SJCRH30 (cell line): ENCODE results near the gene PDE3A. TPM values are rescaled to one million over a fixed set of nuclear protein-coding genes. Genes with fewer than 3 reads are reported as not detected.
A peak's percentile ranks its signal among the peaks of the same experiment; 100 is the strongest.

ENCODE experiments used
- DNase-seq, 2 experiments: peaks; one replicate each; pipeline ENCODE4 v3.0.0-alpha.2; 2015 to 2020
- H3K27ac ChIP-seq: fragments of 250-450 bp; sonication (Bioruptor Pico); 2 replicates; pipeline ENCODE4 v1.5.1; 2020; ENCODE audit warnings: mild to moderate bottlenecking, moderate library complexity
- H3K27me3 ChIP-seq: fragments of 250-450 bp; sonication (Bioruptor Pico); 2 replicates; pipeline ENCODE4 v1.5.1; 2020; ENCODE audit warnings: mild to moderate bottlenecking, moderate library complexity
- H3K36me3 ChIP-seq: fragments of 250-450 bp; sonication (Bioruptor Pico); 2 replicates; pipeline ENCODE4 v1.5.1; 2020; ENCODE audit warnings: mild to moderate bottlenecking, moderate library complexity
- H3K4me1 ChIP-seq: fragments of 250-450 bp; sonication (Bioruptor Pico); 2 replicates; pipeline ENCODE4 v1.5.1; 2020; ENCODE audit warnings: mild to moderate bottlenecking, moderate library complexity
- H3K4me3 ChIP-seq: fragments of 250-450 bp; sonication (Bioruptor Pico); 2 replicates; pipeline ENCODE4 v1.5.1; 2020; ENCODE audit warnings: mild to moderate bottlenecking, moderate library complexity
- H3K9me3 ChIP-seq: fragments of 250-450 bp; sonication (Bioruptor Pico); replicated peaks from 2 replicates; pipeline ENCODE4 v1.5.1; 2020; ENCODE audit warnings: mild to moderate bottlenecking, moderate library complexity
- total RNA-seq: library from RNA; depleted of rRNA; stranded (reverse); fragments of >200 nt; shearing (Covaris generic); gene quantifications from 2 replicates; pipeline ENCODE4 v1.2.3, GENCODE V29; 2014

PDE3A gene
- total RNA-seq, 1 experiment from 2014 or later: 4.0 TPM

GRCh38 chr12:20656600-20656999 lies 288.3 kb downstream of the PDE3A start:
- no peak overlapping the region for H3K4me3 ChIP-seq
- 0 out of 2 replicates have a peak, but pooled peaks cover 3% of the 10 kb centered on the region for H3K4me1 ChIP-seq
- H3K27ac ChIP-seq: no peak overlapping the region
- peak in 1 of 2 experiments; percentile 10 for DNase-seq
- no peaks in the 10 kb centered on the region for H3K9me3 ChIP-seq
- no peaks in the 10 kb centered on the region for H3K27me3 ChIP-seq
- H3K36me3 ChIP-seq: no peaks in the 10 kb centered on the region

DNA sequence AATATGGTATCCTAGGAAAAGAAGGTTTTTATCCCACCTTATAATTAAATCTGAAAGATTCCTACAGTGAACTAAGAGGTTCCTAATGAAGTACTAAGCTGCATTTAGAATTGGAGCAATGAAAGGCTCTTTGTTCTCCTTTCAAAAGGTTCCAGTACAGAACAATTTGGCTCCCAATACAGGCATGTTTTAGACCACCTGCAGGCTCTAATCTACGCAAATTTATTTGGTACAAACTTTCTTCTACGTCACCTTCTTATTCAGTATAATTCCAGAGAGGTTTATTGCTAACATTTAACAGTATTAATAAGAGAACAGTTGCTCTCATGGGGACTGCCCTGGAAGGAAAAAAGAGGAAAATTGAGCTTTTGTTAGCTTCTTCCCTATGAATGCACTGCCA lies 289.2 kb downstream of the PDE3A start:
- no peaks in the 10 kb centered on the region for H3K27me3 ChIP-seq
- no peak overlapping the region for H3K27ac ChIP-seq
- no peaks in the 10 kb centered on the region for H3K36me3 ChIP-seq
- no peak overlapping the region for H3K4me3 ChIP-seq
- DNase-seq: peak in 1 of 2 experiments; percentile 12
- 0 out of 2 replicates have a peak, but pooled peaks cover 3% of the 10 kb centered on the region for H3K9me3 ChIP-seq
- 0 out of 2 replicates have a peak, but pooled peaks cover 3% of the 10 kb centered on the region for H3K4me1 ChIP-seq

GRCh38 chr12:20681334-20681733 lies 313.0 kb downstream of the PDE3A start:
- H3K4me3 ChIP-seq: no peak overlapping the region
- H3K4me1 ChIP-seq: no peaks in the 10 kb centered on the region
- H3K9me3 ChIP-seq: no peaks in the 10 kb centered on the region
- DNase-seq: no peak
- no peak overlapping the region for H3K27ac ChIP-seq
- no peaks in the 10 kb centered on the region for H3K36me3 ChIP-seq
- H3K27me3 ChIP-seq: no peaks in the 10 kb centered on the region

DNA sequence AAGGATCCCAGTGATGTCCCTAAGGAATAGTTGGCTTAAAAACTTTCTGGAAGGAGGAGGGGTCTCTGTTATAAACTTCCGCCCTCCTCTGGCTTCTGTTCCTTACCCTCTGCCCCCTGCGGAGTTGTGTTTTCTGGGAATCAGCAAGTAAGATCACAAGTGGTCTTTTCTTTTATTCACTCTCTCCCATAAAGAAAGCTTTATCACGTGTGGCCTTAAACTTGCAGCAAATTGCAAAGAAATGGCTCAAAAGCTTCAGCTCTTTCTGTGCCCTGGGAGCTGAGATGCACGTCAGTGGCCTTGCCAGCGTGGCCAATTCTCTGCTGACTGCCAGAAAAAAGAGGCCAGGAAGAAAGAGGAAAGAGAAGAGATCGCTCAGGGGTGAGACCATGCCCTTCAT lies 326.9 kb downstream of the PDE3A start, which contains the start of gene SLCO1C1:
Gene SLCO1C1 (plus strand): TSS at position 101 of the 400 bp plus-strand sequence. CDS start 4,245 bp downstream, outside the sequence.
- no peaks in the 10 kb centered on the region for H3K36me3 ChIP-seq
- H3K4me3 ChIP-seq: peak within 1 kb of the TSS; percentile 12; the same call in 1 of the 2 replicates
- no peaks in the 10 kb centered on the region for H3K27me3 ChIP-seq
- H3K27ac ChIP-seq: no peak within 1 kb of the TSS
- no peak for DNase-seq
- no peaks in the 10 kb centered on the region; the same call in 1 of the 2 replicates for H3K4me1 ChIP-seq
- H3K9me3 ChIP-seq: no peaks in the 10 kb centered on the region

DNA sequence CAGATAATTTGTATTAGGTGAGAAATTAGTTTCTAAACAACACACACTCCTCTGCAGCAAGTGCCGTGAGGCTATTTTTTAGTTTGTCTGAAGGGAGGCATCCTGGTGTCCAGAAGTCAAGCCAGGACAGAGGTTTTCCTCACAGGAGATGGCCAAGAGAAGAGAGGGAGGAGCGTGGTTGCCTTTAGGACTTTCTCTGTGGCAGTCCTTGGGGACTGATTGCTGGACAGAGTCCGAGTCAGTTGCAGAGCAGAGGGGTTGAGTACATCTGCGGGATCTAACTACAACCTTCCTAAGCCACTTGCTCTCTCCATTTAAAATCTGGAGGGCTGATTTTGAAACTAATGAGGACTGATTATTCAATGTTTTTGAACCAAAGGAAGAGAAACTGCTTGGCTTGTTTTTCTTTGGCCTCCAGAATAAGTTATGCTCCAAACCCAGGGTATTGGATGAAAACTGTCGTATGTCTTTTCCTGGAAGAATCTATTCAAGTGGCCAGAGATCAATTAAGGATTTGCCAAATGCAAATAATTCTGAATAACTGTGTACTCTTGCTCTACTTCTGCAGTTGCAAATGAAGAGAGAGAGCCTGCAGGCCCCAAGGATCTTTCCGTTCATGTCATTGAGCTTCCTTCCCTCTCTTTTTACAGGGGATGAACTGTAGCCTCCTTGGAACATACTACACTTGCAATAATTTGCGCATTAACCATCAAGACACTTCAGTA lies 328.0 kb downstream of the PDE3A start:
- Histone ChIP-seq H3K4me3 (no peak overlapping the region), H3K27ac (no peak overlapping the region), H3K4me1 (no peaks in the 10 kb centered on the region; the same call in 1 of the 2 replicates), H3K36me3 (no peaks in the 10 kb centered on the region), H3K27me3 (no peaks in the 10 kb centered on the region), H3K9me3 (no peaks in the 10 kb centered on the region)
- no peak for DNase-seq

DNA sequence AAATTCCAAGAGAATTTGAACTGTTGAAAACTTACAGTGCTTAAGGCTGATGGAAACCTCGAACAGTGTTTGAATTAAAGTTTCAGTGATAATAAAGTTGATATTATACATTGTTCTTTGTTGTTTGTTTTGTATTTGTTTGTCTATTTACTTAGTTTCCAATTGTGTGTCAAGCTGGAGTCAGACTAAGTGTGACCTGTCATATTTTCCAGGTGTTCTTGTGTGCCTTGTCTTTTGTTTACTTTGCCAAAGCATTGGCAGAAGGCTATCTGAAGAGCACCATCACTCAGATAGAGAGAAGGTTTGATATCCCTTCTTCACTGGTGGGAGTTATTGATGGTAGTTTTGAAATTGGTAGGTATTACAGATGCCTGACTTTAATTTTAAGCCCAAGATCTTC lies 332.8 kb downstream of the PDE3A start:
- Histone ChIP-seq H3K9me3 (no peaks in the 10 kb centered on the region), H3K4me3 (no peak overlapping the region), H3K27me3 (no peaks in the 10 kb centered on the region), H3K36me3 (no peaks in the 10 kb centered on the region), H3K27ac (no peak overlapping the region), H3K4me1 (no peaks in the 10 kb centered on the region)
- DNase-seq: no peak

DNA sequence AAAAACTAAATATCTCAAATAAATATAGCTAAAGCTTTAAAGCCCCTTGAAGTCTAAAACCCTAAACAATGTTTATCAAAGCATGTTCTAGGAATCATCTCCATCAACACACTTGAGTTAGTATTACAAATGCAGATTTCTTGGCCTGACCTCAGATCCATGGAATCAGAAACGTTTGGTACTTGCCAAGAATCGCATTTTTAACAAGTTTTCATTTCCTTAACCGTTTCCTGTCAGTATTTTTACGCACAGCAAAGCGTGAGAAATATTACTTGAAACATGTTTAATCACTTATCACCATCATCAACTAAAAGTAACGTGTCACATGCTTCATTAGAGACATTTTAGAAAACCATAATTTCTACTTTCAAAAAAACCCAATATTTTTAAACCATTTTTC lies 336.5 kb downstream of the PDE3A start:
- Histone ChIP-seq H3K27ac (no peak overlapping the region), H3K4me1 (no peaks in the 10 kb centered on the region), H3K9me3 (no peaks in the 10 kb centered on the region), H3K4me3 (no peak overlapping the region), H3K36me3 (no peaks in the 10 kb centered on the region), H3K27me3 (no peaks in the 10 kb centered on the region)
- no peak for DNase-seq

DNA sequence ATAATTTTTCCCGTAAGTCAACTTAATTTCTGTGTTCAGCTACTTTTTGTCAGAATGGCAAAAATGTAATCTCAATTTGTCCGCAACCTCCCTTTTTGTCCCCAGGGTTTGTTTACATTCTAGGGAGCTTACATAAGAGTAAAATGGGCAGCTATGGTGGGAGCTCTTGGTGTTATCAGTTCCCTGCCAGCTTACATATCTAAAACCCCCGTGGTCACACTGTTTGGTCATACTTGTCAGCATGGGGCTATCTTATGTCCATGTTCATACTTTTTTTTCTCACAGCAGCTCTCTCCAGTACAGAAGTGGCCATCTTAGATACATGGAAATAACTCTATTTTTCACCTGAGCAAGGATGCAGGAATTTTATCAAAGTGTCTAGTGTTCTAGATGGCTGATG lies 343.5 kb downstream of the PDE3A start:
- peak; percentile 10 to 22 for DNase-seq
- Histone ChIP-seq H3K9me3 (no peaks in the 10 kb centered on the region), H3K4me1 (no peaks in the 10 kb centered on the region), H3K4me3 (no peak overlapping the region), H3K27me3 (no peaks in the 10 kb centered on the region), H3K36me3 (no peaks in the 10 kb centered on the region), H3K27ac (no peak overlapping the region)

- H3K27ac ChIP-seq: no peak overlapping the region
- H3K27me3 ChIP-seq: no peaks in the 10 kb centered on the region
- no peak for DNase-seq
- H3K4me1 ChIP-seq: no peaks in the 10 kb centered on the region
- no peaks in the 10 kb centered on the region for H3K9me3 ChIP-seq
- H3K36me3 ChIP-seq: no peaks in the 10 kb centered on the region
- no peak overlapping the region for H3K4me3 ChIP-seq
These were observed 347.7 kb downstream of the PDE3A start for GRCh38 chr12:20716037-20716436.

GRCh38 chr12:20716985-20717384 lies 348.6 kb downstream of the PDE3A start:
- no peak for DNase-seq
- Histone ChIP-seq H3K36me3 (no peaks in the 10 kb centered on the region), H3K9me3 (no peaks in the 10 kb centered on the region), H3K27ac (no peak overlapping the region), H3K27me3 (no peaks in the 10 kb centered on the region), H3K4me1 (no peaks in the 10 kb centered on the region), H3K4me3 (no peak overlapping the region)

GRCh38 chr12:20718294-20718693 lies 350.0 kb downstream of the PDE3A start:
- no peak for DNase-seq
- no peak overlapping the region for H3K4me3 ChIP-seq
- no peaks in the 10 kb centered on the region for H3K4me1 ChIP-seq
- no peaks in the 10 kb centered on the region for H3K36me3 ChIP-seq
- no peaks in the 10 kb centered on the region for H3K27me3 ChIP-seq
- no peak overlapping the region for H3K27ac ChIP-seq
- H3K9me3 ChIP-seq: no peaks in the 10 kb centered on the region

DNA sequence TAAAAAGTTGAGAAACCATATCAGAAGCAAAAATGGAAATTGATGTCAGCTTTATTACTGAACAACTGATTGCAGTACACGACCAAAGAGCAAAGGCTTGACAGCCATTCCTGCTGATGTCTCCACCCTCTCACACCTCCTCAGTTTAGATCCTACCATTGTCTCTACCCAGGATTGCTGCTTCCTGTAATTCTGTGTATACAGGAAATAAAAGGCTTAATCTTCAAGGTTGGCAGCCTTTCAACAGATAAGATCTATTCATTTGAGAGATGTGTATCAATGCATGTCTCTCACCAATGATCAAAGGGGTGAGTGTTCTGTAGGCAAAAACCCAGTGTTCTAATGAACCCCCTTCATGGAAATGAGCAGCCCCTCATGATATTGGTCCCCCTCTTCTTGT lies 353.8 kb downstream of the PDE3A start:
- no peak overlapping the region for H3K4me3 ChIP-seq
- H3K27me3 ChIP-seq: no peaks in the 10 kb centered on the region
- H3K4me1 ChIP-seq: no peaks in the 10 kb centered on the region
- no peak for DNase-seq
- no peak overlapping the region for H3K27ac ChIP-seq
- H3K36me3 ChIP-seq: no peaks in the 10 kb centered on the region
- no peaks in the 10 kb centered on the region for H3K9me3 ChIP-seq

- no peaks in the 10 kb centered on the region for H3K27me3 ChIP-seq
- no peak for DNase-seq
- H3K9me3 ChIP-seq: no peaks in the 10 kb centered on the region
- no peak overlapping the region for H3K27ac ChIP-seq
- no peak overlapping the region for H3K4me3 ChIP-seq
- H3K4me1 ChIP-seq: no peaks in the 10 kb centered on the region
- H3K36me3 ChIP-seq: no peaks in the 10 kb centered on the region
These were observed 362.9 kb downstream of the PDE3A start for GRCh38 chr12:20731274-20731673.
